SK-N-SH (cell line): ENCODE results near the gene AP3B2.

Source experiments
- CHD2 ChIP-seq: fragments of 150-350 bp; IDR thresholded peaks from 2 replicates; pipeline ENCODE4 v1.6.1; 2018; ENCODE audit warnings: low read length; ENCODE audit not compliant: partially characterized antibody
- GATA2 ChIP-seq: sonication (generic); formaldehyde crosslinking; IDR thresholded peaks from 2 replicates; pipeline ENCODE4 v1.5.0; 2020; ENCODE audit warnings: mild to moderate bottlenecking, missing genetic modification reagents
- MEF2A ChIP-seq: IDR thresholded peaks from 2 replicates; pipeline ENCODE4 v1.4.0; 2012; ENCODE audit warnings: low read depth, borderline replicate concordance
- MXI1 ChIP-seq: IDR thresholded peaks from 2 replicates; pipeline ENCODE4 v1.6.1; 2012; ENCODE audit warnings: mild to moderate bottlenecking, low read depth, low read length, improper control_type of control experiment
- RAD21 ChIP-seq: IDR thresholded peaks from 2 replicates; pipeline ENCODE4 v1.6.1; 2012; ENCODE audit warnings: mild to moderate bottlenecking, low read length
- SMC3 ChIP-seq: IDR thresholded peaks from 2 replicates; pipeline ENCODE4 v1.6.1; 2012; ENCODE audit warnings: low read depth, low read length, improper control_type of control experiment
- TAF1 ChIP-seq: IDR thresholded peaks from 2 replicates; pipeline ENCODE4 v1.6.1; 2012; ENCODE audit warnings: low read depth, mild to moderate bottlenecking, low read length, moderate library complexity, borderline replicate concordance
- TF ChIP-seq, protein P1 (sequence below): fragments of 200-600 bp; sonication (generic); IDR thresholded peaks from 2 replicates; pipeline ENCODE4 v1.6.1; 2017; ENCODE audit warnings: antibody characterized with exemption, mild to moderate bottlenecking, moderate library complexity
- TF ChIP-seq, protein P2 (sequence below): IDR thresholded peaks from 2 replicates; pipeline ENCODE4; 2012
- TF ChIP-seq, protein P3 (sequence below): IDR thresholded peaks from 2 replicates; pipeline ENCODE4 v1.6.1; 2012; ENCODE audit warnings: mild to moderate bottlenecking, low read depth, low read length, moderate library complexity
- TF ChIP-seq, protein P4 (sequence below): IDR thresholded peaks from 2 replicates; pipeline ENCODE4 v1.4.0; 2012; ENCODE audit warnings: low read depth, borderline replicate concordance
- TF ChIP-seq, protein P5 (sequence below): IDR thresholded peaks from 2 replicates; pipeline ENCODE4 v1.4.0; 2012; ENCODE audit warnings: low read depth
- TF ChIP-seq, protein P6 (sequence below): fragments of 150-350 bp; IDR thresholded peaks from 2 replicates; pipeline ENCODE4 v1.6.1; 2017; ENCODE audit warnings: antibody characterized with exemption, low read length, low read depth, borderline replicate concordance

DNA sequence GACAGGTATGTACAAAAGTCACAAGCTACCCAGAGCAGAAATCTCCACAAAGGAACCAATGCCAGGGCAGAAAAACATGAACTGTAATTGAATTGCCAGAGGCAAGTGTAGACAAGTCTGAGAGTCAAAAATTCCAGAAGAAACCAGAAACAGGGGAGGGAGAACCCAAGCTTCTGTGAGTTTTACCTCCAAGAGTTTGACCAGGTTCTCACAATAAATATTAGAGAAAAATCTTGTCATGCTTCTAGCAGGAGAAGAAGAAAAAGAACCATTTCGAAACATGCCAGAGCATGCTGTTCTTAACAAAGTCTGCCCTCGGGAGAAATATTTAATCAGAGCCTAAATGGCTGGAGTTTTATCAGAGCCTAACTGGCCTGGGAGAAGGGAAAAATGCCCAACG lies 32.5 kb upstream of the AP3B2 start:
- TF ChIP-seq, protein P1, sequence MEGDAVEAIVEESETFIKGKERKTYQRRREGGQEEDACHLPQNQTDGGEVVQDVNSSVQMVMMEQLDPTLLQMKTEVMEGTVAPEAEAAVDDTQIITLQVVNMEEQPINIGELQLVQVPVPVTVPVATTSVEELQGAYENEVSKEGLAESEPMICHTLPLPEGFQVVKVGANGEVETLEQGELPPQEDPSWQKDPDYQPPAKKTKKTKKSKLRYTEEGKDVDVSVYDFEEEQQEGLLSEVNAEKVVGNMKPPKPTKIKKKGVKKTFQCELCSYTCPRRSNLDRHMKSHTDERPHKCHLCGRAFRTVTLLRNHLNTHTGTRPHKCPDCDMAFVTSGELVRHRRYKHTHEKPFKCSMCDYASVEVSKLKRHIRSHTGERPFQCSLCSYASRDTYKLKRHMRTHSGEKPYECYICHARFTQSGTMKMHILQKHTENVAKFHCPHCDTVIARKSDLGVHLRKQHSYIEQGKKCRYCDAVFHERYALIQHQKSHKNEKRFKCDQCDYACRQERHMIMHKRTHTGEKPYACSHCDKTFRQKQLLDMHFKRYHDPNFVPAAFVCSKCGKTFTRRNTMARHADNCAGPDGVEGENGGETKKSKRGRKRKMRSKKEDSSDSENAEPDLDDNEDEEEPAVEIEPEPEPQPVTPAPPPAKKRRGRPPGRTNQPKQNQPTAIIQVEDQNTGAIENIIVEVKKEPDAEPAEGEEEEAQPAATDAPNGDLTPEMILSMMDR = no peak
- TF ChIP-seq, protein P2, sequence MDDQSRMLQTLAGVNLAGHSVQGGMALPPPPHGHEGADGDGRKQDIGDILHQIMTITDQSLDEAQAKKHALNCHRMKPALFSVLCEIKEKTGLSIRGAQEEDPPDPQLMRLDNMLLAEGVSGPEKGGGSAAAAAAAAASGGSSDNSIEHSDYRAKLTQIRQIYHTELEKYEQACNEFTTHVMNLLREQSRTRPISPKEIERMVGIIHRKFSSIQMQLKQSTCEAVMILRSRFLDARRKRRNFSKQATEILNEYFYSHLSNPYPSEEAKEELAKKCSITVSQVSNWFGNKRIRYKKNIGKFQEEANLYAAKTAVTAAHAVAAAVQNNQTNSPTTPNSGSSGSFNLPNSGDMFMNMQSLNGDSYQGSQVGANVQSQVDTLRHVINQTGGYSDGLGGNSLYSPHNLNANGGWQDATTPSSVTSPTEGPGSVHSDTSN = no peak
- TF ChIP-seq GATA2 (no peak), RAD21 (no peak), MXI1 (no peak), TAF1 (no peak), MEF2A (no peak), SMC3 (no peak), CHD2 (no peak)
- TF ChIP-seq, protein P3, sequence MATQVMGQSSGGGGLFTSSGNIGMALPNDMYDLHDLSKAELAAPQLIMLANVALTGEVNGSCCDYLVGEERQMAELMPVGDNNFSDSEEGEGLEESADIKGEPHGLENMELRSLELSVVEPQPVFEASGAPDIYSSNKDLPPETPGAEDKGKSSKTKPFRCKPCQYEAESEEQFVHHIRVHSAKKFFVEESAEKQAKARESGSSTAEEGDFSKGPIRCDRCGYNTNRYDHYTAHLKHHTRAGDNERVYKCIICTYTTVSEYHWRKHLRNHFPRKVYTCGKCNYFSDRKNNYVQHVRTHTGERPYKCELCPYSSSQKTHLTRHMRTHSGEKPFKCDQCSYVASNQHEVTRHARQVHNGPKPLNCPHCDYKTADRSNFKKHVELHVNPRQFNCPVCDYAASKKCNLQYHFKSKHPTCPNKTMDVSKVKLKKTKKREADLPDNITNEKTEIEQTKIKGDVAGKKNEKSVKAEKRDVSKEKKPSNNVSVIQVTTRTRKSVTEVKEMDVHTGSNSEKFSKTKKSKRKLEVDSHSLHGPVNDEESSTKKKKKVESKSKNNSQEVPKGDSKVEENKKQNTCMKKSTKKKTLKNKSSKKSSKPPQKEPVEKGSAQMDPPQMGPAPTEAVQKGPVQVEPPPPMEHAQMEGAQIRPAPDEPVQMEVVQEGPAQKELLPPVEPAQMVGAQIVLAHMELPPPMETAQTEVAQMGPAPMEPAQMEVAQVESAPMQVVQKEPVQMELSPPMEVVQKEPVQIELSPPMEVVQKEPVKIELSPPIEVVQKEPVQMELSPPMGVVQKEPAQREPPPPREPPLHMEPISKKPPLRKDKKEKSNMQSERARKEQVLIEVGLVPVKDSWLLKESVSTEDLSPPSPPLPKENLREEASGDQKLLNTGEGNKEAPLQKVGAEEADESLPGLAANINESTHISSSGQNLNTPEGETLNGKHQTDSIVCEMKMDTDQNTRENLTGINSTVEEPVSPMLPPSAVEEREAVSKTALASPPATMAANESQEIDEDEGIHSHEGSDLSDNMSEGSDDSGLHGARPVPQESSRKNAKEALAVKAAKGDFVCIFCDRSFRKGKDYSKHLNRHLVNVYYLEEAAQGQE = no peak
- TF ChIP-seq, protein P4, sequence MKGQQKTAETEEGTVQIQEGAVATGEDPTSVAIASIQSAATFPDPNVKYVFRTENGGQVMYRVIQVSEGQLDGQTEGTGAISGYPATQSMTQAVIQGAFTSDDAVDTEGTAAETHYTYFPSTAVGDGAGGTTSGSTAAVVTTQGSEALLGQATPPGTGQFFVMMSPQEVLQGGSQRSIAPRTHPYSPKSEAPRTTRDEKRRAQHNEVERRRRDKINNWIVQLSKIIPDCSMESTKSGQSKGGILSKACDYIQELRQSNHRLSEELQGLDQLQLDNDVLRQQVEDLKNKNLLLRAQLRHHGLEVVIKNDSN = no peak
- TF ChIP-seq, protein P5, sequence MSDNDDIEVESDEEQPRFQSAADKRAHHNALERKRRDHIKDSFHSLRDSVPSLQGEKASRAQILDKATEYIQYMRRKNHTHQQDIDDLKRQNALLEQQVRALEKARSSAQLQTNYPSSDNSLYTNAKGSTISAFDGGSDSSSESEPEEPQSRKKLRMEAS = no peak
- TF ChIP-seq, protein P6, sequence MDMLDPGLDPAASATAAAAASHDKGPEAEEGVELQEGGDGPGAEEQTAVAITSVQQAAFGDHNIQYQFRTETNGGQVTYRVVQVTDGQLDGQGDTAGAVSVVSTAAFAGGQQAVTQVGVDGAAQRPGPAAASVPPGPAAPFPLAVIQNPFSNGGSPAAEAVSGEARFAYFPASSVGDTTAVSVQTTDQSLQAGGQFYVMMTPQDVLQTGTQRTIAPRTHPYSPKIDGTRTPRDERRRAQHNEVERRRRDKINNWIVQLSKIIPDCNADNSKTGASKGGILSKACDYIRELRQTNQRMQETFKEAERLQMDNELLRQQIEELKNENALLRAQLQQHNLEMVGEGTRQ = no peak
